Glutamatergic neuron (in vitro differentiated cells): ENCODE data around the gene KLHL30. TPM values are rescaled to one million over a fixed set of nuclear protein-coding genes. Genes with fewer than 3 reads are reported as not detected.

ENCODE experiments used
- DNase-seq: peaks from one replicate; pipeline ENCODE4 v3.0.0; 2022
- H3K27ac Mint-ChIP-seq: one replicate; pipeline ENCODE4 v1.8.0; 2020; ENCODE audit warnings: mild to moderate bottlenecking, mixed read lengths, inconsistent platforms; ENCODE audit not compliant: unreplicated experiment
- H3K27me3 Mint-ChIP-seq: one replicate; pipeline ENCODE4 v1.8.0; 2020; ENCODE audit warnings: mild to moderate bottlenecking, moderate library complexity, mixed read lengths, inconsistent platforms; ENCODE audit not compliant: unreplicated experiment
- H3K36me3 Mint-ChIP-seq: one replicate; pipeline ENCODE4 v1.8.0; 2020; ENCODE audit warnings: mild to moderate bottlenecking, mixed read lengths, inconsistent platforms; ENCODE audit not compliant: unreplicated experiment
- H3K4me1 Mint-ChIP-seq: one replicate; pipeline ENCODE4 v1.8.0; 2020; ENCODE audit warnings: mild to moderate bottlenecking, low read depth, mixed read lengths, inconsistent platforms; ENCODE audit not compliant: unreplicated experiment
- H3K4me3 Mint-ChIP-seq: one replicate; pipeline ENCODE4 v1.8.0; 2020; ENCODE audit warnings: mild to moderate bottlenecking, mixed read lengths, inconsistent platforms; ENCODE audit not compliant: unreplicated experiment
- H3K9me3 Mint-ChIP-seq: one replicate; pipeline ENCODE4 v1.8.0; 2020; ENCODE audit warnings: mild to moderate bottlenecking, moderate library complexity, mixed read lengths, inconsistent platforms; ENCODE audit not compliant: unreplicated experiment
- CTCF ChIP-seq: fragments of 200-600 bp; sonication (generic); IDR thresholded peaks from one replicate; pipeline ENCODE4 v1.5.0; 2021; ENCODE audit not compliant: partially characterized antibody, unreplicated experiment
- total RNA-seq: library from RNA; stranded (reverse); fragmentation: NEBNext Ultra II Directional; extraction: Animal tissue kit (Norgen Biotek cat#: 25700); gene quantifications from one replicate; pipeline ENCODE4 v1.2.1, GENCODE V29; 2021; ENCODE audit not compliant: unreplicated experiment

Gene KLHL30
- total RNA-seq, 1 donor from 2014 or later: 3.5 TPM

- peaks cover 3% of the 10 kb centered on the region for H3K9me3 Mint-ChIP-seq
- H3K4me3 Mint-ChIP-seq: no peak overlapping the region
- no peak for TF ChIP-seq CTCF
- peaks cover 10% of the 10 kb centered on the region for H3K36me3 Mint-ChIP-seq
- H3K27ac Mint-ChIP-seq: no peak overlapping the region
- H3K4me1 Mint-ChIP-seq: peaks cover 2% of the 10 kb centered on the region
- peak; percentile 8 for DNase-seq
- peaks cover 9% of the 10 kb centered on the region for H3K27me3 Mint-ChIP-seq
These were observed 21.0 kb upstream of the KLHL30 start for GRCh38 chr2:238117199-238118154.

GRCh38 chr2:238119756-238120462, 18.6 kb upstream of the KLHL30 start:
- Mint-ChIP-seq H3K27ac (no peak overlapping the region), H3K4me1 (peaks cover 5% of the 10 kb centered on the region), H3K36me3 (no peaks in the 10 kb centered on the region), H3K9me3 (peaks cover 2% of the 10 kb centered on the region), H3K27me3 (peaks cover 12% of the 10 kb centered on the region), H3K4me3 (no peak overlapping the region)
- DNase-seq: peak; percentile 32
- no peak for TF ChIP-seq CTCF

GRCh38 chr2:238120463-238121298, 17.8 kb upstream of the KLHL30 start:
- peaks cover 2% of the 10 kb centered on the region for H3K9me3 Mint-ChIP-seq
- no peak overlapping the region for H3K4me3 Mint-ChIP-seq
- H3K36me3 Mint-ChIP-seq: no peaks in the 10 kb centered on the region
- TF ChIP-seq CTCF: no peak
- H3K27me3 Mint-ChIP-seq: peaks cover 12% of the 10 kb centered on the region
- DNase-seq: peak; percentile 66
- no peak overlapping the region for H3K27ac Mint-ChIP-seq
- H3K4me1 Mint-ChIP-seq: peaks cover 3% of the 10 kb centered on the region

- no peak for TF ChIP-seq CTCF
- Mint-ChIP-seq H3K36me3 (no peaks in the 10 kb centered on the region), H3K4me3 (no peak overlapping the region), H3K4me1 (peaks cover 3% of the 10 kb centered on the region), H3K9me3 (peaks cover 1% of the 10 kb centered on the region), H3K27me3 (peaks cover 9% of the 10 kb centered on the region), H3K27ac (no peak overlapping the region)
- DNase-seq: peak; percentile 10
These were observed 16.8 kb upstream of the KLHL30 start for GRCh38 chr2:238121511-238122286.
